WTC11 (cell line): ENCODE data around the gene CDK6.

Experiments used
- ETV6 ChIP-seq: sonication (generic); formaldehyde crosslinking; IDR thresholded peaks from 2 replicates; pipeline ENCODE4 v1.8.1; 2022; ENCODE audit warnings: mild to moderate bottlenecking, missing genetic modification reagents
- NFE2L1 ChIP-seq: sonication (generic); formaldehyde crosslinking; IDR thresholded peaks from 2 replicates; pipeline ENCODE4 v1.8.1; 2023; ENCODE audit warnings: missing genetic modification reagents
- SMAD3 ChIP-seq: sonication (generic); formaldehyde crosslinking; IDR thresholded peaks from 2 replicates; pipeline ENCODE4 v1.8.0; 2022; ENCODE audit warnings: missing genetic modification reagents, mild to moderate bottlenecking, borderline replicate concordance
- SMAD4 ChIP-seq: sonication (generic); formaldehyde crosslinking; IDR thresholded peaks from 2 replicates; pipeline ENCODE4 v1.8.0; 2022; ENCODE audit warnings: mild to moderate bottlenecking, missing genetic modification reagents
- TF ChIP-seq, protein P1 (sequence below): sonication (generic); formaldehyde crosslinking; conservative IDR thresholded peaks from 2 replicates; pipeline ENCODE4 v1.8.1; 2022; ENCODE audit warnings: mild to moderate bottlenecking, missing genetic modification reagents
- TF ChIP-seq, protein P2 (sequence below): sonication (generic); formaldehyde crosslinking; IDR thresholded peaks from 2 replicates; pipeline ENCODE4 v1.8.1; 2022; ENCODE audit warnings: missing genetic modification reagents, borderline replicate concordance

DNA sequence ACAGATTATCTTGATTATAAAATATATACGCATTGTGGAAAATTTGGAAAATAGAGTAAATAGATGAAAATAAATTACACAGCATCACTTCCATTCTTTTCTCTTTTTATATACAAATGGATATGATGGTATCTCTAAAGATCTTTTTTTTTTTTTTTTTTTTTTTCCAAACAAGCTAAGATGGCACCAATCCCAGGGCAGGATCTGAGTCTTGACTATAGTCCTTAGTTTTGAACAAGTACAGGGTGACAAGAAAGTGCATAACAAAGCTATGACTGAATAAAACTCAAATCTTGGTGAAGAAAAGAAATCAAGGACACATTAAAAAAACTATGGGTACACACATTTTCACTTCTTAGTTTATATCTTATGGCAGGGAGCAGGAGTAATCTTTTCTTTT lies 203.6 kb downstream of the CDK6 start:
- TF ChIP-seq SMAD3 (CRISPR knock-in tag) (no peak), SMAD4 (CRISPR knock-in tag) (no peak), ETV6 (no peak), NFE2L1 (no peak)
- TF ChIP-seq, protein P1, sequence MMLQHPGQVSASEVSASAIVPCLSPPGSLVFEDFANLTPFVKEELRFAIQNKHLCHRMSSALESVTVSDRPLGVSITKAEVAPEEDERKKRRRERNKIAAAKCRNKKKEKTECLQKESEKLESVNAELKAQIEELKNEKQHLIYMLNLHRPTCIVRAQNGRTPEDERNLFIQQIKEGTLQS (CRISPR knock-in tag): no peak
- TF ChIP-seq, protein P2, sequence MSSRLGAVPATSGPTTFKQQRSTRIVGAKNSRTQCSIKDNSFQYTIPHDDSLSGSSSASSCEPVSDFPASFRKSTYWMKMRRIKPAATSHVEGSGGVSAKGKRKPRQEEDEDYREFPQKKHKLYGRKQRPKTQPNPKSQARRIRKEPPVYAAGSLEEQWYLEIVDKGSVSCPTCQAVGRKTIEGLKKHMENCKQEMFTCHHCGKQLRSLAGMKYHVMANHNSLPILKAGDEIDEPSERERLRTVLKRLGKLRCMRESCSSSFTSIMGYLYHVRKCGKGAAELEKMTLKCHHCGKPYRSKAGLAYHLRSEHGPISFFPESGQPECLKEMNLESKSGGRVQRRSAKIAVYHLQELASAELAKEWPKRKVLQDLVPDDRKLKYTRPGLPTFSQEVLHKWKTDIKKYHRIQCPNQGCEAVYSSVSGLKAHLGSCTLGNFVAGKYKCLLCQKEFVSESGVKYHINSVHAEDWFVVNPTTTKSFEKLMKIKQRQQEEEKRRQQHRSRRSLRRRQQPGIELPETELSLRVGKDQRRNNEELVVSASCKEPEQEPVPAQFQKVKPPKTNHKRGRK: no peak
